Body of pancreas (tissue), 4 donors: Measurements from ENCODE around the gene PEMT.

Experiments used
- POLR2A ChIP-seq, 3 donors: fragments of 450-650 bp; IDR thresholded peaks; one replicate each; pipeline ENCODE4 v1.6.1; 2016; ENCODE audit warnings: antibody characterized with exemption in 3 of 3, mild to moderate bottlenecking in 2 of 3
- TF ChIP-seq, protein P1 (sequence below), 7 experiments: fragments of 450-650 bp in 4 of 7; fragments of 200-600 bp in 3 of 7; sonication (generic) in 3 of 7; IDR thresholded peaks; one replicate each; pipeline ENCODE4 v1.5.1; 2016 to 2019; ENCODE audit warnings: antibody characterized with exemption in 7 of 7

- TF ChIP-seq POLR2A (IDR thresholded peaks at IDR 0.05), result no peak
- TF ChIP-seq, protein P1, sequence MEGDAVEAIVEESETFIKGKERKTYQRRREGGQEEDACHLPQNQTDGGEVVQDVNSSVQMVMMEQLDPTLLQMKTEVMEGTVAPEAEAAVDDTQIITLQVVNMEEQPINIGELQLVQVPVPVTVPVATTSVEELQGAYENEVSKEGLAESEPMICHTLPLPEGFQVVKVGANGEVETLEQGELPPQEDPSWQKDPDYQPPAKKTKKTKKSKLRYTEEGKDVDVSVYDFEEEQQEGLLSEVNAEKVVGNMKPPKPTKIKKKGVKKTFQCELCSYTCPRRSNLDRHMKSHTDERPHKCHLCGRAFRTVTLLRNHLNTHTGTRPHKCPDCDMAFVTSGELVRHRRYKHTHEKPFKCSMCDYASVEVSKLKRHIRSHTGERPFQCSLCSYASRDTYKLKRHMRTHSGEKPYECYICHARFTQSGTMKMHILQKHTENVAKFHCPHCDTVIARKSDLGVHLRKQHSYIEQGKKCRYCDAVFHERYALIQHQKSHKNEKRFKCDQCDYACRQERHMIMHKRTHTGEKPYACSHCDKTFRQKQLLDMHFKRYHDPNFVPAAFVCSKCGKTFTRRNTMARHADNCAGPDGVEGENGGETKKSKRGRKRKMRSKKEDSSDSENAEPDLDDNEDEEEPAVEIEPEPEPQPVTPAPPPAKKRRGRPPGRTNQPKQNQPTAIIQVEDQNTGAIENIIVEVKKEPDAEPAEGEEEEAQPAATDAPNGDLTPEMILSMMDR (IDR thresholded peaks at IDR 0.05), result no peak
Measured at GRCh38 chr17:17559164-17559563, 32.3 kb downstream of the PEMT start.
